Smooth muscle cell (in vitro differentiated cells): ENCODE measurements around the gene PRKCG. TPM values are rescaled to one million over a fixed set of nuclear protein-coding genes. Genes with fewer than 3 reads are reported as not detected.
A peak's percentile ranks its signal among the peaks of the same experiment; 100 is the strongest.

Source experiments
- DNase-seq: peaks from one replicate; lab custom pipeline; 2025; ENCODE audit not compliant: unreplicated experiment; lab: John Stamatoyannopoulos, UW
- H2AFZ ChIP-seq: fragments of 200-600 bp; sonication (generic); 2 replicates; pipeline ENCODE4 v1.6.0; 2016; ENCODE audit warnings: antibody characterized with exemption, low read depth, mild to moderate bottlenecking
- H3F3A ChIP-seq: fragments of 200-600 bp; sonication (generic); 2 replicates; pipeline ENCODE4 v1.6.0; 2017; ENCODE audit warnings: antibody characterized with exemption, low read depth
- H3K27ac ChIP-seq: fragments of 200-600 bp; sonication (generic); 2 replicates; pipeline ENCODE4 v1.5.1; 2016; ENCODE audit warnings: low read depth, mild to moderate bottlenecking
- H3K27me3 ChIP-seq: fragments of 200-600 bp; sonication (generic); 2 replicates; pipeline ENCODE4 v1.6.1; 2016; ENCODE audit warnings: low read depth, mild to moderate bottlenecking
- H3K36me3 ChIP-seq: fragments of 200-600 bp; sonication (generic); 2 replicates; pipeline ENCODE4 v1.5.1; 2016; ENCODE audit warnings: low read depth
- H3K4me1 ChIP-seq: fragments of 200-600 bp; sonication (generic); 2 replicates; pipeline ENCODE4 v1.5.1; 2016; ENCODE audit warnings: low read depth
- H3K4me2 ChIP-seq: fragments of 200-600 bp; sonication (generic); 2 replicates; pipeline ENCODE4 v1.6.0; 2016; ENCODE audit warnings: mild to moderate bottlenecking
- H3K4me3 ChIP-seq: fragments of 200-600 bp; sonication (generic); 2 replicates; pipeline ENCODE4 v1.5.1; 2016; ENCODE audit warnings: mild to moderate bottlenecking
- H3K79me2 ChIP-seq: fragments of 200-600 bp; sonication (generic); 2 replicates; pipeline ENCODE4 v1.6.0; 2016; ENCODE audit warnings: low read depth, mild to moderate bottlenecking
- H3K9ac ChIP-seq: fragments of 200-600 bp; sonication (generic); 2 replicates; pipeline ENCODE4 v1.6.0; 2016; ENCODE audit warnings: low read depth
- H3K9me3 ChIP-seq: fragments of 200-600 bp; sonication (generic); replicated peaks from 2 replicates; pipeline ENCODE4 v1.5.1; 2016; ENCODE audit warnings: low read depth
- H4K20me1 ChIP-seq: fragments of 200-600 bp; sonication (generic); 2 replicates; pipeline ENCODE4 v1.6.0; 2016; ENCODE audit warnings: low read depth
- WGBS: methylation state at CpG from one replicate; pipeline ENCODE4 v1.1.7; 2016; ENCODE audit warnings: low lambda C conversion rate; 5-methylcytosine and 5-hydroxymethylcytosine counted together
- polyA plus RNA-seq: library from polyadenylated mRNA; unstranded; fragments of >200 nt; fragmentation: Nextera tagmentation; extraction: Ambion mirVana; gene quantifications from 2 replicates; pipeline ENCODE4 v1.2.1, GENCODE V29; 2016
- total RNA-seq: library from RNA; depleted of rRNA; stranded (reverse); fragments of >200 nt; gene quantifications from 2 replicates; pipeline ENCODE4 v1.2.3, GENCODE V29; 2014
- TF ChIP-seq, protein P1 (sequence below): fragments of 200-600 bp; sonication (generic); IDR thresholded peaks from 2 replicates; pipeline ENCODE4 v1.5.1; 2017; ENCODE audit warnings: borderline replicate concordance, mild to moderate bottlenecking, antibody characterized with exemption; ENCODE audit not compliant: insufficient read depth, poor library complexity, severe bottlenecking

Gene PRKCG
- total and polyA plus RNA-seq, 2 experiments from 2014 or later, result 0.51 TPM; not detected in 1

DNA sequence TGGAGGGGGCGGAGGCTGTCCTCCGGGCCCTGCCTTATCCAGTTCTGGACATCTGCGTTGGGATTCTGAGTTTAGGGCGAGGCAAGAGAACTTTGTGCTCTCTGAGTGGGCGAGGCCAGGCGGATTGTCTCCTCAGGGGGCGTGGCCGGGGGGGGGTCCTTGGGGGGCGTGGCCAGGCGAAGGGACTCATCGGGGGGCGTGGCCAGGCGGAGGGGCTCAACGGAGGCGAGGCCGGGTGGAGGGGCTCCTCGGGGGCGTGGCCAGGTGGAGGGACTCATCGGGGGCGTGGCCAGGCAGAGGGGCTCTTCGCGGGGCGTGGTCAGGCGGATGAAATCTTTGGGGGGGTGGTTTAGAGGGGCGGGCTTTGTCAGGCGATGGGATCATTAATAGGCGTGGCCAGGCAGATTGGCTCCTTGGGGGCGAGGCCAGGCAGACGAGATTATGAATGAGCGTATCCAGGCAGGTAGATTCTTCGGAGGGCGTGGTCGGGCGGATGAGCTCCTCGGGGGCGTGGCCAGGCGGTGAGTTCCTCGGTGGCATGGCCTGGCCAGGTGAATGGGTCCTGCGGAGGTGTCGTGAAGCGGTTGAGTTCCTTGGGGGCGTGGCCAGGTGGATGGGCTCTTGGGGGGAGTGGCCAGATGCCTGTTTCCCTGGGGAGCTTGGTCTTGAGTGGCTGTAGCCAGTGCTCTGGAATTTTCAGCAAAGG, 16.8 kb downstream of the PRKCG start:
- H3F3A ChIP-seq, result no peaks in the 10 kb centered on the region
- no peaks in the 10 kb centered on the region for H3K4me1 ChIP-seq
- H2AFZ ChIP-seq, result no peak overlapping the region
- no peak overlapping the region for H3K27ac ChIP-seq
- H3K9me3 ChIP-seq, result no peaks in the 10 kb centered on the region
- no peak overlapping the region for H3K9ac ChIP-seq
- TF ChIP-seq, protein P1, sequence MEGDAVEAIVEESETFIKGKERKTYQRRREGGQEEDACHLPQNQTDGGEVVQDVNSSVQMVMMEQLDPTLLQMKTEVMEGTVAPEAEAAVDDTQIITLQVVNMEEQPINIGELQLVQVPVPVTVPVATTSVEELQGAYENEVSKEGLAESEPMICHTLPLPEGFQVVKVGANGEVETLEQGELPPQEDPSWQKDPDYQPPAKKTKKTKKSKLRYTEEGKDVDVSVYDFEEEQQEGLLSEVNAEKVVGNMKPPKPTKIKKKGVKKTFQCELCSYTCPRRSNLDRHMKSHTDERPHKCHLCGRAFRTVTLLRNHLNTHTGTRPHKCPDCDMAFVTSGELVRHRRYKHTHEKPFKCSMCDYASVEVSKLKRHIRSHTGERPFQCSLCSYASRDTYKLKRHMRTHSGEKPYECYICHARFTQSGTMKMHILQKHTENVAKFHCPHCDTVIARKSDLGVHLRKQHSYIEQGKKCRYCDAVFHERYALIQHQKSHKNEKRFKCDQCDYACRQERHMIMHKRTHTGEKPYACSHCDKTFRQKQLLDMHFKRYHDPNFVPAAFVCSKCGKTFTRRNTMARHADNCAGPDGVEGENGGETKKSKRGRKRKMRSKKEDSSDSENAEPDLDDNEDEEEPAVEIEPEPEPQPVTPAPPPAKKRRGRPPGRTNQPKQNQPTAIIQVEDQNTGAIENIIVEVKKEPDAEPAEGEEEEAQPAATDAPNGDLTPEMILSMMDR, result no peak
- H3K4me3 ChIP-seq, result no peak overlapping the region
- peak; percentile 33 for DNase-seq
- no peaks in the 10 kb centered on the region for H3K79me2 ChIP-seq
- H4K20me1 ChIP-seq, result no peaks in the 10 kb centered on the region
- H3K27me3 ChIP-seq, result peaks cover 17% of the 10 kb centered on the region
- H3K4me2 ChIP-seq, result no peak overlapping the region
- H3K36me3 ChIP-seq, result no peaks in the 10 kb centered on the region
- 3% methylated on average over 33 of the region's 42 CpGs for WGBS

DNA sequence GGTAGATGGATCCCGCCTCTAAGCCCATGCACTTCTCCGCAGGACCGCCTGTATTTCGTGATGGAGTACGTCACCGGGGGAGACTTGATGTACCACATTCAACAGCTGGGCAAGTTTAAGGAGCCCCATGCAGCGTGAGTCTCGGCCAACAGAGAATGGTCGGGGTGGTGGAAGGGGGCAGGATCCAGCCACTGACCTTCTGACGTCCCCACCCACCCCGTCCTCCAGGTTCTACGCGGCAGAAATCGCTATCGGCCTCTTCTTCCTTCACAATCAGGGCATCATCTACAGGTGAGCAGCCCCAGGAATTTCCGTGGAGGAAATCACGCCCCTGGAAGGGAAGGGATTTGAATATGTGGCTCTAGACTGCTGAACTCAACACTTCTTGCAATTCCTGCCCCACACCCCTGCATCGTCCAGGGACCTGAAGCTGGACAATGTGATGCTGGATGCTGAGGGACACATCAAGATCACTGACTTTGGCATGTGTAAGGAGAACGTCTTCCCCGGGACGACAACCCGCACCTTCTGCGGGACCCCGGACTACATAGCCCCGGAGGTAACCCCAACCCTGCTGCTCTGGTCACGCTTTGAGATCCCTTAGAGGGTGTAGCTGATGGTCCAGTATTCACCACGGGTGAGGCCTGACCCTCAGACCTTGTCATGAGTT, 18.3 kb downstream of the PRKCG start:
- DNase-seq, result no peak
- Histone ChIP-seq H4K20me1 (no peaks in the 10 kb centered on the region), H3K27me3 (peaks cover 29% of the 10 kb centered on the region), H2AFZ (no peak overlapping the region), H3F3A (no peaks in the 10 kb centered on the region), H3K4me1 (no peaks in the 10 kb centered on the region), H3K9me3 (no peaks in the 10 kb centered on the region), H3K36me3 (no peaks in the 10 kb centered on the region), H3K4me3 (no peak overlapping the region), H3K9ac (no peak overlapping the region), H3K79me2 (no peaks in the 10 kb centered on the region), H3K27ac (no peak overlapping the region), H3K4me2 (no peak overlapping the region)
- 94% methylated on average over 27 of the region's 27 CpGs for WGBS
- TF ChIP-seq, protein P1, result no peak

DNA sequence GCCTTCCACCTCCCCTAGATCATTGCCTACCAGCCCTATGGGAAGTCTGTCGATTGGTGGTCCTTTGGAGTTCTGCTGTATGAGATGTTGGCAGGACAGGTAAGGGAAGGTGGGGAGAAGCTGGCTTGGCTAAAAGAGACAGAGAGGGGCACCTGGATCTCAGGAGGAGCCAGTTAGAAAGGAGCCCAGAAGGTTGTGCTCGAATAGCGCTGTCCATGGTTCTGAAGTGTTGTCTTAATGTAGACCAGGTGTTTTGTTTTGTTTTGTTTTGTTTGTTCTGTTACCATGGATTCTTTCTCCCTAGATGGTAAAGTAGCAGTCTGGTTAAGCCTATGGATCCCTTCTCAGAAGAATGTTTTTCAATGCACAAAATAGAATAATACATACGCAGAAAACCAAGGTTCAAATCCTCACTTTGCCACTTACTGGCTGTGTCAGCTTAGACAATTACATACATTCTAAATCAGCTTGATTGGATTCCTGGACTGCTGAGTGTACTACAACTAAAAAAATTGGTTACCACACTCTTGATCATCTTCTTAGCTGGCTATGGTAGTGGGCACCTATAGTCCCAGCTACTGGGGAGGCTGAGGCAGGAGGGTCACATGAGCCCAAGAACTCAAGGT, 21.2 kb downstream of the PRKCG start:
- Histone ChIP-seq H3K4me1 (peaks cover 6% of the 10 kb centered on the region), H3K4me2 (no peak overlapping the region), H3K36me3 (no peaks in the 10 kb centered on the region), H3K4me3 (no peak overlapping the region), H4K20me1 (no peaks in the 10 kb centered on the region), H3K27ac (no peak overlapping the region), H3K9me3 (no peaks in the 10 kb centered on the region), H3K9ac (no peak overlapping the region), H3K27me3 (peaks cover 44% of the 10 kb centered on the region), H3F3A (no peaks in the 10 kb centered on the region), H2AFZ (no peak overlapping the region), H3K79me2 (no peaks in the 10 kb centered on the region)
- DNase-seq, result no peak
- TF ChIP-seq, protein P1, result no peak
- WGBS, result 51% methylated on average over 4 of the region's 4 CpGs
